ENCODE data around the gene CYP3A4.
"Not testable (repeated sequence)": the region's sequence is repeated elsewhere in the genome, so short reads cannot be mapped to it uniquely, and the experiment has no call there.

CYP3A4 gene

DNA sequence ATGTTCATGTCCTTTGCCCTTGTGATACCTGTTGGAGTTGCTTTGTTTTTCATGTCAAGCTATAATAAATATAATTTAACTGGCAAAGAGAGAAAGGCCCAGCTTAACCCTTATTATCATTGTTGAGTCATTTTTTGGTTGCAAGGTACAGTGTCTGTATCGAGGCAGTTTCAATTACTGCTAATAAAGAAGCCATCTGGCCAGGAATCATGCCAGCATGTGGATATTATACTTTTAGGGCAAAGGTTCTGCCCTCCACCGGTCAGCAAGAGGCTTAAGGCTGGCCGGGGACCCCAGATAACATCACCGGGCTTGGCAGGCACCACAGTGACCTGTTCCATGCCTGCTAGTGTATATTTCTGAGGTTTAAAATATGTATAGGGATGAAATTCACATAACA, 9.0 kb upstream of the CYP3A4 start:
- no peak for DNase-seq (ENCODE audit: low spot score)

DNA sequence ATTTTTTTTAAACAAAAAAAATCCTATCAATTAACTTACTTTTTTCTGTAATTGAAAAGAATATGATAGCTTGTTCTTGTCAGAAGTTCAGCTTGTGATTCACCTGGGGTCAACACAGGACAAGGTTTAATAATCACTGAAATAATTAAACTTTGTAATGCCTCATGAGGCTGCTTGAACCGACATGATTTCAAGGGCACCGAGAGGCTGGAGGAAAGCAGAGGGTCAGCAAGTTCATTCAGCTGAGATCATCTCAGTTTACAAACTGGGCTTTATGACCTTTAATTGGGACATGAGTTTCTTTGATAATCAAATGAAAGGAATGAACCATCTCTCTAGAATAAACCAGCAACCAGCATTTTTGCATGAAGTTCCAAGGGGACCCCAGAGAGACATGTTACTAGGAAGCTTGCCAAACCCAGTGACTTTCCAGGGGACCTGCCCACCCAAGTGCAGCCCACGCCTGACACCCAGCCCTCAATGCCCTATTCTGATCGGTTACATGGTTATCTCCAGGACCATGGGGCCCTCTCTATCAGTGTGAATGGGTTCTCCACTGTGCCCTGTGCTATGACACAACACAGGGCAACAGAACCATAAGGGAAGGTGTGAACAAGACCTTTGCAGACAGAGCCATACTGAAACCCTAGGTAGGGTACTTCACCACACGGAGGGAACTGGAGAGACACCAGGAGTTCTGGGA, 7.8 kb upstream of the CYP3A4 start:
- no peak for DNase-seq (ENCODE audit: low spot score)

- no peak for DNase-seq (ENCODE audit: low spot score)
Measured at GRCh38 chr7:99791021-99791420, 7.0 kb upstream of the CYP3A4 start.

DNA sequence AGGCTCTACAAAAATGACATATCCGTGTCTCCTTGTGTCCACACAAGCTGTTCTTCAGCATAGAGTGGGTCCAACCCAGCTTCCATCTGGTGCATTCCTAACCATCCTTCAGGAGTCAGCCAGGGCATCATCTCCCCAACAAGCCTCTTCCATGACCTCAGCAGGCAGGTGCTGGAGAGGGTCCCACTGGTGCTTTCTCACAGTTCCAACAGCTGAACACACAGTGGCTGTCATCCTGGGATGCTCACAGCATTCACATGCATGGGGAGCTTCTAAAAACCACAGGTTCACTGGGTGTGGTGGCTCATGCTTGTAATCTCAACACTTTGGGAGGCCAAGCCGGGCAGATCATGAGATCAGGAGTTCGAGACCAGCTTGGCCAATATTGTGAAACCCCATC, 6.4 kb upstream of the CYP3A4 start:
- DNase-seq (ENCODE audit: low spot score) = no peak

GRCh38 chr7:99789441-99790070, 5.6 kb upstream of the CYP3A4 start:
- DNase-seq (ENCODE audit: low spot score) = no peak

DNA sequence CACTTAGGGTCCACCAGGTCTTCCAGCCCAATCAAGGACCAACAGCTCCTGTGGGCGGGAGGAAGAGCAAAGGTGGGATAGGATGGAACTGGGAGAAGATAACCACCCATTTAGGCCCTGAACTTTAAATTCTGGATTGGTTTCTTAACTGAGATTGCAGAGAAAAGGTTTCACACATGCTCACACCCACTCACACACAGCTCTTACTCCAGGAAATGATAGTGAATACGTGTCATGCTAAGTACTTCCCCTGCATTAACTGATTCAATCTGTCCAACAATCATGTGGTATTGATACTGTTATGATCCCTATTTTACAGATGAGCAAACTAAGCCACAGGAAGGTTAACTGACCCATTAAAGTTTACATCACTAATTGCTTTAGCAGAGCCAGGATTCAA, 4.6 kb upstream of the CYP3A4 start:
- DNase-seq (ENCODE audit: low spot score) = no peak

GRCh38 chr7:99786726-99787335, 2.8 kb upstream of the CYP3A4 start:
- DNase-seq (ENCODE audit: low spot score) = no peak

- not testable (repeated sequence) for DNase-seq (ENCODE audit: low spot score)
Measured at GRCh38 chr7:99785654-99786053, 1.7 kb upstream of the CYP3A4 start.

DNA sequence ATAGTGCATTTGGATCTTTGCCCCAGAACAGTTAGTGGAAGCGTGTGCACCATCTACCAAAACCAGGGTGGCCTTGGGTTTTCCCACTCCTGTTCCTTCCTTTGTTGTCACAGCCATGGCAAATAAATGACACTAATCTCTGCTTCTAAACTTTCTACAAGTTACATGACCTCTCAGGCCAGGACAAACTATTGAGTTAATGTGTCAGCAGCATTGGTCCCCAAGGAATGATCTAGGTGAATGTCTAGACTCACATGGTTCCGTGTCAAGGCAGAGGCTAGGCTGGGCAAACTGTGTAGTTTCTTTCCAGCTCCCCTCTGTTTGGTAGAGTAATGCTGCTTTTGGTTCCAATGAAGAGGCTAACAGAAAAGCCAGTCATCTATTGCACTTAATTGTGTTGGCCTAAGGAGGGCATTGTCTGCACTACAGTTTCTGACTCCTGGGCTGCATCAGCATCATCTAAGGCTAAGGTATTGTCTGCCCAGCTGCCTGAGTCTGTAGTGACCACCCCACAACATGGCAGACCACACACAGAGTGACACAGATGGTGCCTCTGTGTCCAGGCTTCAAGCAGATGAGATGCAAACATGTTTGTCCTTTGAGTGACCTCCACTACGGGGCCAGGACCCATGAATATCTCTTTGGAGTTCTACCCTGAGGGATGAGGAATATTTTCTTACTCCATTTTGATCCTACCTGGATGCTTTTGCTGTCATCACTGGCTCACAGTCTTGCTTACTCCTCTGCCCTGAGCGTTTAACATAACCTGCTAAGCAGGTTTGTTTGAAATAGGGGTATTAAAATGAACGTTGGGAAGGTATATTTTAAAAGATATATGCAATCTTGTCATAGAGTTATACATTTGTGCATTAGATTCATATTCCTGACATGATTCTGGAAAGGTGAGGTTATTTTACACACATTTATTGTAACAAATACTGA, 1.7 kb downstream of the CYP3A4 start:
- no peak for DNase-seq (ENCODE audit: low spot score)

DNA sequence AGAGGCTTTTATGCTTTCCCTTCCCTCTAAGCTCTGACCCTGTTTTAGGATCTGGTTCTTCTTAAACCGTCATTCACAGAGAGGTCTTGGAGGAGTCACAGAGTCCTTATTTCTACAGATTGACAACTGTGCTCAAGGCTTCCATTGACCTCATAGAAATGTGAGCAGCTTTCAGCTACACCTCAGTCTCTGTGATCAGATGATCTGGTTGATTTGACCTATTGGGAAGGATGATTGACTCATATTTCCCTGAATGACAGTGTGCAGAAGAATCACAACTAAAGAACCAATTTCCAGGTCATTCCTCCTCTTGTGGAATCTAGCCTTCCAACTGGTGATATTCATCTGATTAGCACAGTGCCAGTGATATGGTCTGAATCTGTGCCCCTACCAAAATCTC, 3.4 kb downstream of the CYP3A4 start:
- no peak for DNase-seq (ENCODE audit: low spot score)

DNA sequence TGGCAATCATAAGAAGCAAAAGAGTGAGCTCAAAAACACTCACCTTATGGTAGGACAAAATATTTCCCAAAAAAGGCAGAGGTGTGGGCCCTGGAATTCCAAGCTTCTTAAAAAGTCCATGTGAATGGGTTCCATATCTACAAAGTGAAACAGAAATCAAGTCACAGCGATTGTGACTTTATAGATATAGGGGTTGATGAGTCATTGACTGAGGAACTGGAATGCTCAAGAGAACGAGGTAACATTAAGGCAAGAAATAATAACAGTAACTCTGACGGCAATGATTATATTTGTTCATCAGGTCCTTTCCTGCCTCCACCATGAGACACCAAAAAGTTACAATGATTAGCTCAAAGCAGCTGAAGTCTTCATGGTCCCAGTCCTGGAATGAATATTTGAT, 4.0 kb downstream of the CYP3A4 start:
- DNase-seq (ENCODE audit: low spot score) = no peak

- no peak for DNase-seq (ENCODE audit: low spot score)
Measured at GRCh38 chr7:99778880-99779279, 5.1 kb downstream of the CYP3A4 start.

GRCh38 chr7:99773395-99773794, 10.6 kb downstream of the CYP3A4 start:
- DNase-seq (ENCODE audit: low spot score) = not testable (repeated sequence)

DNA sequence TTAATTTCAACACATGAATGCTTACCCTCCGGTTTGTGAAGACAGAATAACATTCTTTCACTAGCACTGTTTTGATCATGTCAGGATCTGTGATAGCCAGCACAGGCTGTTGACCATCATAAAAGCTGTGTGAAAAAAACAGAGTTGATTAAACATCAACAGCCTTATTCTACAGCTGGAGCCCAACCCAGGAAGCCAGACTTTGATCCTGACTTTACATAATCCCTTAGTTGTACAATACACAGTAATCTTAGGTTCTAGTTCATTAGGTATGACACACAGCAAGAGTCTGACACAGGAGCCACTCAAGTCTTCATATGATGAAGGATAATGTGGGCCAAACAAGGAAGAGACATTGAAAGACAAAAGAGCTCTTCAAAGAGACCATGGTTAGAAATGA, 11.4 kb downstream of the CYP3A4 start:
- DNase-seq (ENCODE audit: low spot score) = no peak

DNA sequence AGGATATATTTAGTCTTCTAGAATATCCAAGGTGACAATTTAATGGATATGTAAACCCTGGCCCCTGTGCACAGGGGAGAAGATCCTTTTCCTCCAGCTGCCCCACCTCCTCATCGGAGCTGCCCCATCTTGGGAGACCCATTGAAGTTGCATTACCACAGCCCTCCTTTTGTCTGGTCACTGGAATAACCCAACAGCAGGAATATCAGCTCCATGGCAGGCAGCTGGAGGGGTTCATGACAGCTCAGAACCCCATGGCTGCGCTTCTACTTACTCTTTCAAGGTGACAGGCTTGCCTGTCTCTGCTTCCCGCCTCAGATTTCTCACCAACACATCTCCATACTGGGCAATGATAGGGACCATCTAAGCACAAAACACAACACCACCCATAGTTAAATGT, 14.5 kb downstream of the CYP3A4 start:
- not testable (repeated sequence) for DNase-seq (ENCODE audit: low spot score)

DNA sequence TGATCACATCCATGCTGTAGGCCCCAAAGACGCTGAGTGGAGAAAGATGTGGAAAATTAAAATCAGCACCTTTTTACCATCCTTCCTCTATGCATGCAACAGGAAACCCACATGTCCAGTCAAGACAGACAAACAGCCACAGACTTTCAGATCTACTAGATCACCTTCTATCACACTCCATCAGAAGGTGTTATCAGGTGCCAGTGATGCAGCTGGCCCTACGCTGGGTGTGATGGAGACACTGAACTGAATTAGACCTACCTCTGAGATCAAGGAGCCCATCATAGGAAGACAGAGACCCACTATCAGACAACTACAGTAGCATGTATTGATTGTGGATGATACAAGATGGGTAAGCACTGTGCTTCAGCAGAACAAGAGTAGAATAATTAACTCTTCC, 15.5 kb downstream of the CYP3A4 start:
- DNase-seq (ENCODE audit: low spot score) = no peak

DNA sequence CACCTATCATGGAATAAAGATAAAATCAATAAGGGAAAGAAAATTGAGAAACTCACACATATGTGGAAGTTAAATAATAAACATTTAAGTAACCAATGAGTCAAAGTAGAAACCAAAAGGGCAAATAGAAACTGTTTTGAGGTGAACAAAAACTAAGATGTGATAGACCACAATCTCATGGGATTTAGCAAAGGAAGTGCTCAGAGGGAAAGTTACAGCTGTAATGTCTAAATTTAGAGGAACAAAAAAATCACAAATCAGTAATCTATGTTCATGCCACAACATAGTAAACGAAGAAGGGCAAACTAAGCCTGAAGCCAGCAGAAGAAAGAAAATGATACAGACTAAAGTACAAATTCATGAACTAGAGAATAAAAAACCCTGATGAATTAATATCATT, 16.3 kb downstream of the CYP3A4 start:
- DNase-seq (ENCODE audit: low spot score) = no peak

DNA sequence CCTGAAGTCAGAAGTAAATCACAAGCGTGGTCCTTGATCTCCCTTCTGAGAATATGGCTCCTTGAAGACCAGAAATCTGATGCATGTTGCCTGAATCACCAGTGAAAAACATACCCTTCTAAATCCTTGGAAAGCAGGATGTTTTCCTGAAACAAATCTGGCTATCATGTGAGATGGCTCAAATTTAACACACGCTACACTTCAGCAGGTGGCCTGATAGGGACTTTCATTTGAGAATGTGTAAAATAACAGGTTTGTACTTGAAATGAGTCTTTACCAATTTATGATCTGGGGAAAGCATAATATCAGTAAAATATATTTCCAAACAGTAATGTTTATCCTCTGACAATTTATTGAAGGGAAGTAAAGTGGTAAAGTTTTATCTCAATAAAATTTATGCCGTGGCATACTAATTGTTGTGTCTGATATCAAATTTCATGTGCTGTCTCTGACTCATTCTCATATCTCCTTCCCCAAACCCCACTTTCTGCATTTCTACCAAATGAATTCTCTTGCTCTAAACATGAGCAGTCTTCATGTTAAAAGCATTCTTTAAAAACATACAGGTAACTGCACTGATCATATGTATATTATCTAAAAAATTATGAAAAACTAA, 17.4 kb downstream of the CYP3A4 start:
- DNase-seq (ENCODE audit: low spot score) = no peak

DNA sequence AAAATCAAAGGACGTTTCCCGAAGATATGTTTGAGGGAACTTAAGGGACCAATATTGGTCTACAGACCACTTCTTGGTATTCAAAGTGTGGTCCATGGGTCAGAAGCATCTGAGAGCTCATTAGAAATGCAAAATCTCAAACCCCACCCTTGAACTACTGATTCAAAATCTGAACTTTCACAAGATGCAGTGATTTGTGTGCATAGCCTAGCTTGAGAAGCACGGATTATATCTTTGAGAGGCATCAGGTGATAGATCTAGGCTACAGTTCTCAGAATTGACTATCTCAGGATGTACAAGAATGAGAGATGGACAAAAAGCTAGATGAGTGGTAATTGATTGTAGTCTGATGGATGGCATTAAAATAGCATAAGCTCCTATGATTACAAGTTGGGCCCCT, 19.5 kb downstream of the CYP3A4 start:
- DNase-seq (ENCODE audit: low spot score) = no peak

DNA sequence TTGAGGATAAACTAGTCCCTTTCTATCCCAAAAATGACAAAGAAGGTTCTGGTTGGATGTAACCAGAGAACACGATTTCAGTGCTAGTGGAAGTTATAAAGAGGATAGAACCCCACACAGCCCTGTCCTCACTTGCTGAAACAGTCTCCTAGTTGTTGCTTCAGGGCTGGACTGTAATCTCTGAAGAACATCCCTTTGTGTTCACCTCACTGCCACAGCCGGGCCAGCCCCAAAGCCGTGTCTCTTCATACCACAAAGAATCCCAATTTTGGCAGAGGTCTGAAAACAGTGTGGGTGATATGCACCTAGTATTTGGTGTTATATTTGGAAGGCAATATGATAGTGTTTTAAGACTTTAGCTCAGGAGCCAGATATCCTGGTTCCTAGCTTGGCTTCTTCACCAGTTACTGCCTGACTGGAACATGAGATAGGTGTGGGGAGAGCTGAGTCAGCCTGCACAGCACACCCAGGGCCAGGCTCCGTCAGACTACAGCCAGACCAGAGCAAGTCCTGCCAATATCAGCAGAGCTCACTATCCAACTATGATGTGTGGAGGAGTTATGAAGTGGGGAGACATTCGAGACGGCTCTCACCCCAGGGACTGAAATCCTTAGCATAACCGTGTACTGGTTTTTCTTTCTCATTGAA, 21.2 kb downstream of the CYP3A4 start:
- no peak for DNase-seq (ENCODE audit: low spot score)

- no peak for DNase-seq (ENCODE audit: low spot score)
Measured at GRCh38 chr7:99755085-99755484, 28.9 kb downstream of the CYP3A4 start.

GRCh38 chr7:99752356-99752755, 31.6 kb downstream of the CYP3A4 start:
- no peak for DNase-seq (ENCODE audit: low spot score)
